ENCODE measurements around the gene DMAC1. TPM values are rescaled to one million over a fixed set of nuclear protein-coding genes. Genes with fewer than 3 reads are reported as not detected.

Gene DMAC1, protein sequence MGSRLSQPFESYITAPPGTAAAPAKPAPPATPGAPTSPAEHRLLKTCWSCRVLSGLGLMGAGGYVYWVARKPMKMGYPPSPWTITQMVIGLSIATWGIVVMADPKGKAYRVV
- polyA plus RNA-seq, result 59.9 TPM

DNA sequence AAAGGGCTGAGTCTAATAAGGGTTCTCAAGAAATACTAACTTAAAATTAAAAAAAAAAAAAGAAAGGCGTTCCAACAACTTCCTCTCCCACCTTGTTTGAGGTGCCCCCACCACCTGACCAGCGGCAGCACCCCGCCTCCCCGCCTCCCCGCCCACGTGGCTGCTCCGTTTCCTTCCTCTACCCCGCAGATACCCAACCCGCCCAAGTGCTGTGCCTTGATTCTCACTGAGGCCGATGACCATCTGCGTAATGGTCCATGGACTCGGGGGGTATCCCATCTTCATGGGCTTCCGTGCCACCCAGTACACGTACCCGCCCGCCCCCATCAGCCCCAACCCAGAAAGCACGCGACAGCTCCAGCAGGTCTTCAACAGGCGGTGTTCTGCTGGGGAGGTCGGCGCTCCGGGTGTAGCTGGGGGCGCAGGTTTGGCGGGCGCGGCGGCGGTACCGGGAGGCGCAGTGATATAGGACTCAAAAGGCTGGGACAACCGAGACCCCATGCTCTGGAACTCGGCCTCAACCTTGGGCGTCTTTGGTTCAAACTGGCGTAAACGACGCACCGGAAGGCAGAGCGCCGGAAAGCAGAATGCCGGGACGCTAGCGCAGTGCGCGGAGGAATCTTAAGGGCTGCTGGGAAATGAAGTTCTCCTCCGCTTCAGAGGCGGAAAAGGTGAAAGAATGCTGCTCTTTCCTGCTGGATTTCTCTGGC is at the start of gene DMAC1:
TSS of gene DMAC1 (minus strand) at position 545 of the 710 bp plus-strand sequence. CDS start at position 501, 44 bp downstream.
- H3K36me3 Mint-ChIP-seq, result no peaks in the 10 kb centered on the region
- H3K4me3 Mint-ChIP-seq, result peak within 1 kb of the TSS; percentile 94 to 97 (median 96)
- H3K27me3 Mint-ChIP-seq, result no peaks in the 10 kb centered on the region
- H3K9me3 Mint-ChIP-seq, result no peaks in the 10 kb centered on the region
- peaks cover 10 to 28% (median 17%) of the 10 kb centered on the region in 3 donors for H3K4me1 Mint-ChIP-seq
- H3K27ac Mint-ChIP-seq, result peak within 1 kb of the TSS; percentile 95 to 96 (median 95)

DNA sequence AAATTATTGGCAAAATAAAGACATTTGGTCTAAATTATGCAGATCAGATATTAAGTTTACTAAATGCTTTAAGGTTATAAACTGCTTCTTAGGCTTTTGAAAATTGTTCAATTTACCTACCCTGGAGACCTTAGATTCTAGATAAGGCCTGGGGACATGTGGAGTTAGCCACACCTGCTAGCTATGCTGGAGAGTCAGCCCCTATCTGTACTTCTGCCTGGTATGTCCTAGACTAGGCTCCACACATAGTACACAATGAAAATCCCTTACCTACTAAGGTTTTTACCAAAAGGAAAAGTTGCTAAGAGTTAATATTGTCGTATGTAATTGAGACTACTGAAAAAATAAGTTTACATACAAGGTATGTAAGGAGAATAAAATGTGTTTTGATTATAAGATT is 49.8 kb upstream of the DMAC1 start:
- Mint-ChIP-seq H3K4me1 (peaks cover 0 to 2% (median 0%) of the 10 kb centered on the region in 3 donors), H3K27me3 (no peaks in the 10 kb centered on the region), H3K36me3 (no peaks in the 10 kb centered on the region), H3K9me3 (no peaks in the 10 kb centered on the region), H3K27ac (peak overlapping the region in 1 of 3 donors; percentile 42), H3K4me3 (no peak overlapping the region)

DNA sequence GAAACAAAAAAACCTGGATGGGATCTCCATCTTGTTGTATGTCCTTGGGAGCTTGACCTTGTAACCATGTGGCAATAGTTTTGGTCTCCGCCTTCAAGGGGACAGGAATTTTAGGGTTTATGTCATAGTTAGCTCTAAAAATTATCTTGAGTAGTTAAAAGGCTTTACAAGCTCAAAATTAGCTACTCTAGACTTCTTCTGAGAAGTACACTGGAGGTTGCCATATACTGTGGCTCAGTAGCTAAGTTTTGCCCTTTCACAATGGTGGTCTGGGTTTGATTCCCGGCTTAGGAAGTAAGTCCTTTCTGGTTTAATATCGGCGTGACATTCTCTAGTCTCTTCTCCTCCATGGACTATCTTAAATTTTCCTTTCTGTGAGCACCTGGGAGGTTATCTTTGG is 48.9 kb upstream of the DMAC1 start:
- Mint-ChIP-seq H3K27ac (peak overlapping the region in 1 of 3 donors; percentile 16), H3K4me3 (no peak overlapping the region), H3K9me3 (no peaks in the 10 kb centered on the region)

DNA sequence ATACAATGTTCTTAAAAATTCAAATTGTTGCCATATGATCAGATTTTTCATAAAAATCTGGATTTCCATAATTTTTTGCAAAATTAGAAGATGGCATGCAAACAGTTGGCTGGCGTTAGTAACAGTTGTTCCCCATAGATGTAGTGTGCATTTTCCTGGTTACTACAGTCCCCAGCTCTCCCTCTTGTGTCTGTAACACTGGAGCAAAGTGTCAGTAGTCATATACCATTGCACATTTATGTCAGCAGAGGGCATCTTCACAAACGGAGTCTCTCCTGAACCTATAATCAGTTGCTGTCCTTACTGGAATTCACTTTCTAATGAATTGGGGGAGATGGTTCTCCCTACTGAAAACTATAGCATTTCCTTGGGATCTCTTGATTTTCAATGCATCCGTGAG is 44.7 kb upstream of the DMAC1 start:
- H3K36me3 Mint-ChIP-seq, result no peaks in the 10 kb centered on the region

More for the DNA sequence above, 48.9 kb upstream of the DMAC1 start:
- Mint-ChIP-seq H3K4me1 (peaks cover 0 to 4% (median 0%) of the 10 kb centered on the region in 3 donors), H3K27me3 (no peaks in the 10 kb centered on the region), H3K36me3 (no peaks in the 10 kb centered on the region)

DNA sequence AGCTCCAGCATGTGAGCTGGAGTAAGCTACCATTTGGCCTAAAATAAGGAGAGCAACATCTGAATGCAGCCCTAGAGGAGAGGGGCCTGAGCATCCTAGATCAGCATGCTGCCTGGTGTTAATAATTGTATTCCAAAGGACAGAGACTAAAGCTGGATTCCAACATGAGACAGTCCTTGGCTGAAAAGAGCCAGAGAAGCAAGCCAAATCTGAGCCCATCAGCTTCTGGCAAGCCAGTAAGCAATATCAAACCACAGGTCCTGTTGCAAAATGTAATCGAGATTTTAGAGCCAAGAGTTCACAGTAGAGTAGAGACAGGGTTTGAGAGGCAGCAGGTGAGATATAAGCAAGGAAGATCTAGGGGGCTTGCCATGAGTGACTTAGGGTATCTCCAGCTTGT is 42.3 kb upstream of the DMAC1 start:
- no peaks in the 10 kb centered on the region for H3K9me3 Mint-ChIP-seq
- no peak overlapping the region for H3K4me3 Mint-ChIP-seq
- H3K27ac Mint-ChIP-seq, result no peak overlapping the region
- H3K4me1 Mint-ChIP-seq, result peaks cover 0 to 4% (median 0%) of the 10 kb centered on the region in 3 donors
- H3K36me3 Mint-ChIP-seq, result no peaks in the 10 kb centered on the region
- peaks cover 2% of the 10 kb centered on the region for H3K27me3 Mint-ChIP-seq

More for the DNA sequence above, 44.7 kb upstream of the DMAC1 start:
- H3K27me3 Mint-ChIP-seq, result peaks cover 2% of the 10 kb centered on the region
- H3K4me1 Mint-ChIP-seq, result peaks cover 0 to 4% (median 0%) of the 10 kb centered on the region in 3 donors
- no peak overlapping the region for H3K27ac Mint-ChIP-seq
- H3K9me3 Mint-ChIP-seq, result no peaks in the 10 kb centered on the region
- no peak overlapping the region for H3K4me3 Mint-ChIP-seq

DNA sequence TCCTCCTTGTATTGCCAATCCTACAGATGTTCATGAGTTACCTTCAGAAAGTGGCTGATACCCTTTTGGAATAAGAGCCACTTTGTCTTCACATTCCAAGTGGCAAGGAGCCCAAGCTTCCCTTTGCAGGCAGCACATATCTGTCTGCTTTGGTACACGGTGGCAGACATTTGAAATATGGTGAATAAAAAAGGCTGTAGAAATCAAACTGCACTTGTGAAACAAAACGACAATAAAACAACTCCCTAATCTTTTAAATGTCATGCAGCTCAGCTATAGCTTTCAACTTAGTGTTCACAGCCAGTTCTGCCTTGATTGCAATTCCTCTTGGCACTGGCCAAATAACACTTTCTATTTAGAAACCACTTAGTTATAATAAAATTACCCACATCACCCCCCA is 35.0 kb upstream of the DMAC1 start:
- no peaks in the 10 kb centered on the region for H3K4me1 Mint-ChIP-seq
- peaks cover 3% of the 10 kb centered on the region for H3K27me3 Mint-ChIP-seq
- no peak overlapping the region for H3K27ac Mint-ChIP-seq
- peaks cover 4 to 7% (median 6%) of the 10 kb centered on the region in 3 donors for H3K9me3 Mint-ChIP-seq
- H3K36me3 Mint-ChIP-seq, result peaks cover 2% of the 10 kb centered on the region
- H3K4me3 Mint-ChIP-seq, result no peak overlapping the region

DNA sequence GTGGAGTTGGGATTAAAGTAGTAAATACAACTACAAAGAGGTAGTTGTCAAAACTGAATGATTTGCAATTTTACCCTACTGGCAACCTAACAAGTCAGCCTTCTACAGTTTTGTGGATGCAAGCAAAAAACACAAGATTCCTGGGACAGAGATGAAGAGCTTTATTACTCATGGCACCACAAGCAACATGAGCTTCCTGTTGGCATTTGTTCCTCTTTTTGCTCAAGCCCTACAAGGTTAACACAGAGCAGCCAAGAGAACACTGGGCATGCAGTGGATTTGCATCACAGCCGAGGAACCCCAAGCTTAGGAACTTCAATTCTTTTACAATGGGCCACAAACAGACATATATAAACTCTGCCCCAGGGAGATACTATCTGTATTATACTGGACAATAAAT is 28.8 kb upstream of the DMAC1 start:
- Mint-ChIP-seq H3K27me3 (no peaks in the 10 kb centered on the region), H3K4me1 (no peaks in the 10 kb centered on the region), H3K27ac (no peak overlapping the region), H3K36me3 (peaks cover 3% of the 10 kb centered on the region), H3K9me3 (peaks cover 2 to 12% (median 7%) of the 10 kb centered on the region in 3 donors), H3K4me3 (no peak overlapping the region)

DNA sequence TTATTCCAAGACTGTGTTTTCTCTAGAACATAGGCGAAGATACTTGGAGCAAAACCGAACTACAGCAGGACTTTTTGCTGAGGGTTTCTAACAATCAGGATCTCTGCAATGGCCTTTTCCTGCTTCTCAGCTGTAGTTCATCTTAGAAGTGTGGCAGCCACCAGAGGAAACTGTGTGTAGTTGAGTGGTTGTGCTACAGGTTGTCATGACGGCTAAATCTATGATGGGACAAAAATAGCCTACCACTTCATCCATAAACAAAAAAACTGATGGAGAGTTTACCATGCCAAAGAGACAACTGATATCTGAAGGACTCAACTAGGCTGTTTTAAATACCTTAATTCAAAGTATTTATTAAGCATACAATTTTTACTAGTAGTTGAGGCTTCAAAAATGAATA is 28.2 kb upstream of the DMAC1 start:
- H3K27ac Mint-ChIP-seq, result no peak overlapping the region
- peaks cover 2 to 12% (median 4%) of the 10 kb centered on the region in 3 donors for H3K9me3 Mint-ChIP-seq
- H3K36me3 Mint-ChIP-seq, result peaks cover 1% of the 10 kb centered on the region
- no peak overlapping the region for H3K4me3 Mint-ChIP-seq
- no peaks in the 10 kb centered on the region for H3K27me3 Mint-ChIP-seq
- H3K4me1 Mint-ChIP-seq, result no peaks in the 10 kb centered on the region

DNA sequence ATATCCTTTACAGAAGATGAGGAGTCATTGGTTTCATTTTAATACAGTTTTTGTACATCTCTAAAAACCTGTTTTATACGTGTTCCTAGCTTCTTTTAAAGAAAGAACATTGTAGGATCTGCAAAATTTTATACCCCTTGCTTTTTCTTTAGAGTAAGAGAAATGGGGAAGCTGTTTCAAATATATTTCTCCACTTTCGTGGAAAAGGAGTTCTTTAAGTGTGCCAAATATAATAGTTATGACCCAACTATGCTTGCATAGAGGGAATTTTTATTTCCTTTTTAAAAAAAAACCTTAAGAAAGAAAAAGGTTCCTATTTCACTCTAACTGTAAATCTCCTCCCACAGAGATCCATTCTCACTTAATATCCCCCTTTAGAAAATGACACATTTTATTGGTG is 27.5 kb upstream of the DMAC1 start:
- Mint-ChIP-seq H3K27ac (no peak overlapping the region), H3K9me3 (peaks cover 2 to 12% (median 4%) of the 10 kb centered on the region in 3 donors), H3K36me3 (peaks cover 1% of the 10 kb centered on the region), H3K4me1 (no peaks in the 10 kb centered on the region), H3K27me3 (no peaks in the 10 kb centered on the region), H3K4me3 (no peak overlapping the region)

DNA sequence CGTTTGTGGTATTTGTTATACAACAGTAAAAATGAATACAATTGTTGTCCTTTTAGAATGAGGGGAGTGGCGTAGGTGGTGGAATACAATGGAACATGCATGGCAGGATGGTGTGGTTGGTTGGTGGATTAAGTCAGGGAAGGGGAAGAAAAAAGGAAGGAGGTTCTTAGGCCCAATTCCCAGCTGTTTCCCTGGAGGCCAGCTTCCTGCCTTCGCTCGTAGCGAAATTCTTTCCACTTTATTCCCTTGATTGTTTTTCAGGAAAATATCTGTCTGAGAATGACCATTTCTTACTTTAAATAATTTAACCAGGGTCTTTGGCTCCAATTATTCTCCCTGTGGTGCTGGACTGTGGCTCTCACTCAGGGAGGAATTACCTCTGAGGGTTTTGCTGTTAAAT is 24.1 kb upstream of the DMAC1 start:
- Mint-ChIP-seq H3K4me3 (no peak overlapping the region), H3K27ac (no peak overlapping the region), H3K9me3 (peaks cover 0 to 8% (median 0%) of the 10 kb centered on the region in 3 donors), H3K36me3 (peaks cover 1% of the 10 kb centered on the region), H3K27me3 (no peaks in the 10 kb centered on the region), H3K4me1 (no peaks in the 10 kb centered on the region)

DNA sequence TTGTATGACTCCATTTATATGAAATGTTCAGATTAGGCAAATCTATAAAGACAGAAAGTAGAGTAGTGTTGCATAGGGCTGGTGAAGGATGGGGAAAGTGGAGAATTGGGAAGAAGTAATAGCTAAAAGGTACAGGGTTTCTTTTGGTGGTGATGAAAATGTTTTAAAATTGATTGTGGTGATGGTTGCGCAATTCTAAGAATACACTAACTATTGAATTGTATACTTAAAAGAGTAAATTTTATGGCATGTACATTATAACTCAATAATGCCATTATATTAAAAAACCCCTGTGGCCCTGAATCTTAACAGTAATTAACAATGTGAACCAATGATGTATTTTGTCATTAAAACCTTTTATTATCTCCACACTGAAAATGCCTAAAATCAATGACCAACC is 20.4 kb upstream of the DMAC1 start:
- Mint-ChIP-seq H3K27ac (no peak overlapping the region), H3K27me3 (no peaks in the 10 kb centered on the region), H3K9me3 (no peaks in the 10 kb centered on the region), H3K4me1 (no peaks in the 10 kb centered on the region), H3K36me3 (no peaks in the 10 kb centered on the region), H3K4me3 (no peak overlapping the region)

DNA sequence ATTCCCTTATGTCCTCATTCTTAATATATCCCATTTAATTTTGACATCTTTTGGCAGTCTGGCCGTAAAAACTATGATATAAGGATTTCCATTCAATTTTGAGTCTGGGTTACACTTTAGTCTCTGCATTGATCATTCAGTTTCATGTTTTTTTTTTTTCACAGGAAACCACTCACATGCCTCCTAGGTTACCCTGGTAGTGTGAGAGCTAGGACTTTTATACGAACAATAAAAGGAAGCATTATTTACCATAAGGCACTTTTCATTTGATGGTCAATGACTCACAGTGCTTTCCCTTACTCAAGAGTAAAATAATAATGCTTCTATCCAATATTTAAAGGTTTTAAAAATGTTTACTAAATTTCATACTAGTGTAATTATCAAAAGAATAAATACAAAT is 16.4 kb upstream of the DMAC1 start:
- H3K4me1 Mint-ChIP-seq, result no peaks in the 10 kb centered on the region
- no peak overlapping the region for H3K4me3 Mint-ChIP-seq
- H3K36me3 Mint-ChIP-seq, result no peaks in the 10 kb centered on the region
- no peaks in the 10 kb centered on the region for H3K9me3 Mint-ChIP-seq
- H3K27me3 Mint-ChIP-seq, result peaks cover under 1% of the 10 kb centered on the region
- H3K27ac Mint-ChIP-seq, result no peak overlapping the region

DNA sequence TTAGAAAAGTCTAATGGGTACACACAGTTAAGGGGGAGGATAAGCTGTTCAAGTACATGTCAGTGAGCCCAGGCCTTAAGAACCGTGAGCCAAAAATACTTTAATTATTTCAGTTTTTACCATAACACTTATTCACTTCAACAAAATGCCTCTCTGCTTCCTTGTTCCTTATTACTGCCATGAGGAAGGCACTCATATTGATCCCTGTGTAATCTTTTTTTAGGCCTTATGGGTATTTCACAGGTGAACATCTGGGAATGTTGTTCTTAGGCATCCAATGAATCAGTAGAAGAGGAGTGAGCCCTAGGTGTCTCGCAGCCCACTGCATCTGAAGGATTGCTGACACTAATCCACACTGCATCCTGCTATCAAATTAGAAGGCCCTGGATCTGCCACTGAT is 13.5 kb upstream of the DMAC1 start:
- no peaks in the 10 kb centered on the region for H3K4me1 Mint-ChIP-seq
- no peaks in the 10 kb centered on the region for H3K36me3 Mint-ChIP-seq
- no peak overlapping the region for H3K4me3 Mint-ChIP-seq
- H3K9me3 Mint-ChIP-seq, result no peaks in the 10 kb centered on the region
- no peak overlapping the region for H3K27ac Mint-ChIP-seq
- peaks cover 6% of the 10 kb centered on the region for H3K27me3 Mint-ChIP-seq

DNA sequence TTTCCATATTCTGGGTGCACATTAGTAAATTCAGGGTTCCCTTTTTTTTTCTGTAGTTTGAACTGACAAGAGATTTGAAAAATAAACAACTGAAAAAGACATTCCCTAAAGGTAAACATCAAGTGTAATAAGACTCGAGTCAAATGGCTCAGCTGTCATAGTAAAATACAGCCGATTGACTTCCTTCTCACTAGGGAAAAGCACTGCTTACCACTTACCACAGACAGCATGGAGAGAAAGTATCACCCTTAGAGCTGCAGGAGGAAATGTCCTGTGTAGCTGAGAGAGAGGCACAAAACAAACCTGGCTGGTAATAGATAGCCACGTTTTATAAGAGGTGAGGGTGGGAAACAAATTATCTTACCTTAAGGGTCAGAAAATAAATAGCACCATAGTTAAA is 12.1 kb upstream of the DMAC1 start:
- H3K27me3 Mint-ChIP-seq, result peaks cover 6% of the 10 kb centered on the region

DNA sequence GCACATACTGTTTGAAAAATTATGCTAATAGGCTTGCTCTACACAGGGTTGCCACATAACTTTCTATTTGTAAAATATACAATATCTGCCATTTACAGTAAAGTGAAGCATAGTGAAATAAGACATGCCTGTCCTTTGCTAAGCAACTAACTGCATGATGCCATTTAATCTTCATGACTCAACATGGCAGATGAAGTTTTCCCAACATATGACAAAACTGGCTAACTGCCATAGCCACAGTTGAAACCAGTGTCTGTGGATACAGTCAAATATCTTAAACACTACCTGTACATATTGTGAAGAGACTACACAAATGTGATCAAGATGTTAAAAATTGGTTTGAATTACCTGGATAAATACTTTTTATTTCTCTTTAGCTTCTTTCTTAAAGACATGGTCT is 3.1 kb upstream of the DMAC1 start:
- H3K36me3 Mint-ChIP-seq, result no peaks in the 10 kb centered on the region
- H3K9me3 Mint-ChIP-seq, result no peaks in the 10 kb centered on the region
- H3K27me3 Mint-ChIP-seq, result no peaks in the 10 kb centered on the region
- peaks cover 9 to 17% (median 10%) of the 10 kb centered on the region in 3 donors for H3K4me1 Mint-ChIP-seq
- H3K27ac Mint-ChIP-seq, result peak overlapping the region in 1 of 3 donors; percentile 39
- peak overlapping the region in 1 of 4 donors; percentile 67 for H3K4me3 Mint-ChIP-seq

More for the DNA sequence above, 12.1 kb upstream of the DMAC1 start:
- H3K4me3 Mint-ChIP-seq, result no peak overlapping the region
- H3K27ac Mint-ChIP-seq, result no peak overlapping the region
- no peaks in the 10 kb centered on the region for H3K36me3 Mint-ChIP-seq
- H3K4me1 Mint-ChIP-seq, result no peaks in the 10 kb centered on the region
- no peaks in the 10 kb centered on the region for H3K9me3 Mint-ChIP-seq

DNA sequence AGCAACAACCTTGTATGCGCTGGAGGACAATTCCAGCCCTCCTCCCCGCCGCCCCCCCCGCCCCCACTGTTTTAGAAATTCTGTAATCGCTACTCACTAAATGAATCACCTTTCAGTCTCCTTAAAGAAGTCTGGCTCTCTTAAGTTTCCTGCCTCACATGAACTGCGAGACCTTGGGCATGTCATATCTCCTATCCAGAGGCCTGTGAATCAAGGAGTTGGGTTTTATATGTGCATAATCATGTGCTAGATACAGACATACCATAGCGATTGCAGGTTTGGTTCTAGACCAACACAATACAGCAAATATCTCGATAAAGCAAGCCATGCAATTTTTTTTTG is 337 bp upstream of the DMAC1 start:
- no peaks in the 10 kb centered on the region for H3K36me3 Mint-ChIP-seq
- H3K4me3 Mint-ChIP-seq, result peak overlapping the region; percentile 94 to 97 (median 96)
- H3K27me3 Mint-ChIP-seq, result no peaks in the 10 kb centered on the region
- peaks cover 10 to 28% (median 17%) of the 10 kb centered on the region in 3 donors for H3K4me1 Mint-ChIP-seq
- H3K27ac Mint-ChIP-seq, result peak overlapping the region in 2 of 3 donors; percentile 95
- H3K9me3 Mint-ChIP-seq, result no peaks in the 10 kb centered on the region

Measured in IgD-negative memory B cell (primary cell).